Caco-2 (cell line): ENCODE measurements around the gene JADE2. TPM values are rescaled to one million over a fixed set of nuclear protein-coding genes. Genes with fewer than 3 reads are reported as not detected.

ENCODE experiments used
- BruUV-seq: library from RNA; stranded (reverse); fragments of 400-500 nt; replicated peaks from 2 replicates; lab custom pipeline; 2021; lab: Mats Ljungman, UMichigan
- CTCF ChIA-PET: fragments of 300-600 bp; sonication (Branson Sonifier 250); formaldehyde crosslinking; loops from one replicate; lab custom pipeline; 2022; ENCODE audit warnings: antibody characterized with exemption; lab: Charles Lee
- POLR2A ChIA-PET: fragments of 300-600 bp; sonication (Branson Sonifier 250); formaldehyde crosslinking; loops from one replicate; lab custom pipeline; 2022; ENCODE audit warnings: antibody characterized with exemption; lab: Charles Lee
- DNase-seq, 2 experiments: peaks; one replicate each; pipeline versions ENCODE4 v3.0.0 to v3.0.0-alpha.2; 2020 to 2022
- H3K27me3 ChIP-seq: replicated peaks from 2 replicates; pipeline ENCODE4 v1.6.0; 2011; ENCODE audit warnings: low read length; ENCODE audit not compliant: control insufficient read depth, insufficient read depth
- H3K36me3 ChIP-seq: 2 replicates; pipeline ENCODE4 v1.5.1; 2011; ENCODE audit warnings: low read length; ENCODE audit not compliant: control insufficient read depth, insufficient read depth
- H3K4me1 ChIP-seq: fragments of 250-450 bp; sonication (Bioruptor Pico); 2 replicates; pipeline ENCODE4 v1.5.1; 2020; ENCODE audit warnings: mild to moderate bottlenecking
- H3K4me3 ChIP-seq: 2 replicates; pipeline ENCODE4 v1.5.1; 2011; ENCODE audit warnings: low read depth, mild to moderate bottlenecking, control low read depth, low read length
- H3K9me3 ChIP-seq: fragments of 250-450 bp; sonication (Bioruptor Pico); 2 replicates; pipeline ENCODE4 v1.5.1; 2020; ENCODE audit warnings: mild to moderate bottlenecking, moderate library complexity
- H3K27ac Mint-ChIP-seq: one replicate; pipeline ENCODE4 v1.8.0; 2022; ENCODE audit warnings: mixed read lengths; ENCODE audit not compliant: unreplicated experiment
- H3K27me3 Mint-ChIP-seq: one replicate; pipeline ENCODE4 v1.8.0; 2022; ENCODE audit warnings: mixed read lengths; ENCODE audit not compliant: insufficient read depth, unreplicated experiment
- H3K36me3 Mint-ChIP-seq: one replicate; pipeline ENCODE4 v1.8.0; 2022; ENCODE audit warnings: mild to moderate bottlenecking, mixed read lengths; ENCODE audit not compliant: insufficient read depth, unreplicated experiment
- H3K4me1 Mint-ChIP-seq: one replicate; pipeline ENCODE4 v1.8.0; 2022; ENCODE audit warnings: low read depth, mixed read lengths; ENCODE audit not compliant: unreplicated experiment
- H3K4me3 Mint-ChIP-seq: one replicate; pipeline ENCODE4 v1.8.0; 2022; ENCODE audit warnings: mild to moderate bottlenecking, moderate library complexity, mixed read lengths; ENCODE audit not compliant: unreplicated experiment
- H3K9me3 Mint-ChIP-seq: one replicate; pipeline ENCODE4 v1.8.0; 2022; ENCODE audit warnings: mixed read lengths; ENCODE audit not compliant: unreplicated experiment
- CTCF ChIP-seq, 2 experiments: fragments of 200-600 bp in 1 of 2; IDR thresholded peaks; 1 replicate in 1 of 2; 2 replicates in 1 of 2; pipeline versions ENCODE4 v1.5.1 to v1.8.0; 2011 to 2022; ENCODE audit warnings: antibody characterized with exemption in 1 of 2, control low read depth in 1 of 2, inconsistent platforms in 1 of 2, low read depth in 1 of 2, low read length in 1 of 2, mild to moderate bottlenecking in 1 of 2, moderate library complexity in 1 of 2; ENCODE audit not compliant: insufficient read depth in 1 of 2, severe bottlenecking in 1 of 2, unreplicated experiment in 1 of 2
- intact Hi-C: fragments of 100-400 bp; cut with micrococcal nuclease; formaldehyde crosslinking; loops from one replicate; pipeline ENCODE4 v1.10.0; 2022; ENCODE audit not compliant: unreplicated experiment
- total RNA-seq: library from RNA; stranded (reverse); gene quantifications from 2 replicates; pipeline ENCODE4 v1.2.3, GENCODE V29; 2022

The JADE2 gene
- total RNA-seq, 1 experiment from 2014 or later = 67.6 TPM

DNA sequence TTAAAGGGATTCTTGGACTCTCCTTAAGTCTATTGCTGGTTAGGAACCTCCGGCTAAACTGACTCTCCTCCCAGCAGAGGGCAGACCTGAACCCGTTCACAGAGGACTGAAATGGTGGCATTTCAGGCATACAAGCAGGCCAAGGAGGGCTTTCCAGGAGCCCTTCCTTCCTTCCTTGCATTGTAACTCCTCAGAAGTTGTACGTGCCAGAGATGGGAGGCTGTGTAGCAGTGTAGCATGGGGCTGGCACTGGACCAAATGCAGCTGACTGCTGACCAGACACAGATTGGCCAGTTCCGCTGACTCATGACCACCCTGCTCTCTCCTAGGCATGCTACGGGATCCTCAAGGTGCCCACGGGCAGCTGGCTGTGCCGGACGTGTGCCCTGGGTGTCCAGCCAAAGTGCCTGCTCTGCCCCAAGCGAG is 36.4 kb downstream of the JADE2 start:
- no TSS peak for BruUV-seq
- H3K4me3 ChIP-seq = no peak overlapping the region
- DNase-seq = peak in 1 of 2 experiments; percentile 37
- H3K27me3 ChIP-seq = no peaks in the 10 kb centered on the region
- intact Hi-C loops = loop anchor here (1.0 kb wide), 1 partner anchor 177 kb away; no protein-coding TSS in a partner anchor
- no peaks in the 10 kb centered on the region for H3K9me3 Mint-ChIP-seq
- H3K27me3 Mint-ChIP-seq = no peaks in the 10 kb centered on the region
- H3K27ac Mint-ChIP-seq = peak overlapping the region; percentile 29
- no peak for TF ChIP-seq CTCF (IDR thresholded peaks at IDR 0.05; ENCODE audit: insufficient read depth in 1 of 2, low read depth in 1 of 2, low read length in 1 of 2, severe bottlenecking in 1 of 2, unreplicated experiment in 1 of 2)
- peaks cover 54% of the 10 kb centered on the region for H3K36me3 Mint-ChIP-seq
- ChIA-PET CTCF (no interaction called here), POLR2A (no interaction called here)
- H3K36me3 ChIP-seq = peaks cover 15% of the 10 kb centered on the region
- H3K4me3 Mint-ChIP-seq = no peak overlapping the region
- no peaks in the 10 kb centered on the region for H3K4me1 ChIP-seq
- H3K9me3 ChIP-seq = no peaks in the 10 kb centered on the region
- H3K4me1 Mint-ChIP-seq = no peaks in the 10 kb centered on the region

- TF ChIP-seq CTCF (IDR thresholded peaks at IDR 0.05; ENCODE audit: insufficient read depth in 1 of 2, low read depth in 1 of 2, low read length in 1 of 2, severe bottlenecking in 1 of 2, unreplicated experiment in 1 of 2) = no peak
- Mint-ChIP-seq H3K36me3 (peaks cover 62% of the 10 kb centered on the region), H3K27me3 (no peaks in the 10 kb centered on the region), H3K4me1 (no peaks in the 10 kb centered on the region), H3K9me3 (no peaks in the 10 kb centered on the region), H3K4me3 (no peak overlapping the region), H3K27ac (no peak overlapping the region)
- Histone ChIP-seq H3K27me3 (no peaks in the 10 kb centered on the region), H3K36me3 (peaks cover 17% of the 10 kb centered on the region), H3K9me3 (no peaks in the 10 kb centered on the region), H3K4me3 (no peak overlapping the region), H3K4me1 (no peaks in the 10 kb centered on the region)
- TSS peak; percentile 36 for BruUV-seq
- no peak for DNase-seq
- CTCF ChIA-PET = no interaction called here
- POLR2A ChIA-PET = no interaction called here
- intact Hi-C loops = no loop called here
These were observed 37.8 kb downstream of the JADE2 start for GRCh38 chr5:134563221-134563620.

DNA sequence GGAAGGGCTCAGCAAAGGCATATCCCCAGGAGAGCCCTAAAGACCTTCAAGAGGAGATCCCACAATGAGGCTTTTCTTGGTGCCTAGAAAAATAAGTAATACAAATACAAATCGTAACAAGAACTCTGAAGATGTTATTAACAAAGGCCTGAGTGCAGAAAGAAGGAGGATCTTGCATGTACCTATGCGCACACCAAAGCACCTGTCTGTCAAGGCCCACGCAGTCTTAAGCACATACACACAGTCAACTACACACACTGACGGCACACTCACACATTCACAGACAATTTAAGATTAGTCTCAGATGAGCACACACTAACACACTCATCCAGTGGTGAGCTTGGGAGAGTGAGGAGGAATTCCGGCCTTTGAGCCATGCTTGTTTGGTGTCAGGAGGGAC is 38.5 kb downstream of the JADE2 start:
- H3K9me3 ChIP-seq = no peaks in the 10 kb centered on the region
- ChIA-PET POLR2A (no interaction called here), CTCF (no interaction called here)
- H3K4me1 Mint-ChIP-seq = no peaks in the 10 kb centered on the region
- no peak overlapping the region for H3K4me3 ChIP-seq
- H3K27me3 Mint-ChIP-seq = no peaks in the 10 kb centered on the region
- no peak for DNase-seq
- intact Hi-C loops = no loop called here
- H3K4me1 ChIP-seq = no peaks in the 10 kb centered on the region
- no peak for TF ChIP-seq CTCF (IDR thresholded peaks at IDR 0.05; ENCODE audit: insufficient read depth in 1 of 2, low read depth in 1 of 2, low read length in 1 of 2, severe bottlenecking in 1 of 2, unreplicated experiment in 1 of 2)
- BruUV-seq = no TSS peak
- peaks cover 66% of the 10 kb centered on the region for H3K36me3 Mint-ChIP-seq
- H3K27me3 ChIP-seq = no peaks in the 10 kb centered on the region
- no peaks in the 10 kb centered on the region for H3K9me3 Mint-ChIP-seq
- no peak overlapping the region for H3K27ac Mint-ChIP-seq
- H3K36me3 ChIP-seq = peaks cover 17% of the 10 kb centered on the region
- H3K4me3 Mint-ChIP-seq = no peak overlapping the region
